22Rv1 (cell line): Measurements from ENCODE around the gene PPFIA1.

Experiments used
- H3K27ac ChIP-seq: fragments of 450-650 bp; 2 replicates; pipeline ENCODE4 v1.5.1; 2017
- CTCF ChIP-seq: fragments of 450-650 bp; IDR thresholded peaks from 2 replicates; pipeline ENCODE4 v1.5.1; 2017; ENCODE audit warnings: mild to moderate bottlenecking
- ZFX ChIP-seq: fragments of 450-650 bp; IDR thresholded peaks from 2 replicates; pipeline ENCODE4 v1.6.1; 2017; ENCODE audit warnings: antibody characterized with exemption, borderline replicate concordance

PPFIA1 gene

GRCh38 chr11:70268526-70268925 lies 2.0 kb upstream of the PPFIA1 start:
- TF ChIP-seq CTCF (no peak), ZFX (no peak)
- H3K27ac ChIP-seq, result no peak overlapping the region

- H3K27ac ChIP-seq, result peak overlapping the region; percentile 64
- no peak for TF ChIP-seq ZFX
- TF ChIP-seq CTCF, result no peak
Measured at GRCh38 chr11:70270877-70271648, 573 bp downstream of the PPFIA1 start.

GRCh38 chr11:70271649-70271953 lies 1.1 kb downstream of the PPFIA1 start:
- peak overlapping the region; percentile 64 for H3K27ac ChIP-seq
- TF ChIP-seq CTCF (no peak), ZFX (no peak)

GRCh38 chr11:70272009-70272408 lies 1.5 kb downstream of the PPFIA1 start:
- no peak overlapping the region; the same call in 1 of the 2 replicates for H3K27ac ChIP-seq

GRCh38 chr11:70278994-70279393 lies 8.5 kb downstream of the PPFIA1 start:
- no peak for TF ChIP-seq ZFX
- no peak for TF ChIP-seq CTCF
- no peak overlapping the region for H3K27ac ChIP-seq

More at GRCh38 chr11:70272009-70272408, 1.5 kb downstream of the PPFIA1 start:
- no peak for TF ChIP-seq ZFX
- TF ChIP-seq CTCF, result no peak

GRCh38 chr11:70281156-70281609 lies 10.7 kb downstream of the PPFIA1 start:
- no peak overlapping the region for H3K27ac ChIP-seq
- TF ChIP-seq ZFX, result no peak
- TF ChIP-seq CTCF, result no peak

- no peak for TF ChIP-seq ZFX
- no peak for TF ChIP-seq CTCF
- no peak overlapping the region for H3K27ac ChIP-seq
Measured at GRCh38 chr11:70282012-70282411, 11.5 kb downstream of the PPFIA1 start.
